Superior temporal gyrus (tissue), 1 donor: ENCODE data around the gene GRB10.
"Not testable (repeated sequence)": the region's sequence is repeated elsewhere in the genome, so short reads cannot be mapped to it uniquely, and the experiment has no call there.

Experiments
- DNase-seq: peaks from one replicate; pipeline ENCODE4 v3.0.0-alpha.2; 2016; ENCODE audit errors: extremely low spot score

GRB10 gene

DNA sequence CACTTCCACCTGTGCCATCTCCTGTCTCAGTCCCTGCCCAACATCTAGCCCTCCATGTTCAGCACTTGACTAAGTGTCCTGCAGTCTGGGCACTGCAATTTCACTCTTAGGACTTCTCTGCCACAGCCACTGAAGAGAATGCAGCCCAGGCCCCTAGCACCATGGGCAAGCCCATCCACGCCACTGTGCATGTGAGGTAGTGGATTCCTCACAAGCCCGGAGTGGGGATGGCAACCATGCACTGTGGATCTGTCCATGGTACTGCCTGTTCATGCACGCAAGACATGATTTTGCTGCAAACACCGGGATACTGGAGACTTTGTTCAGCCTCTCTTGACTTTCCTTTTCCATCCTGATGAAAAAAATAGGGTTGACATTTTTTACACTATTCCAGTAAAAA, 229.8 kb downstream of the GRB10 start:
- DNase-seq = no peak

DNA sequence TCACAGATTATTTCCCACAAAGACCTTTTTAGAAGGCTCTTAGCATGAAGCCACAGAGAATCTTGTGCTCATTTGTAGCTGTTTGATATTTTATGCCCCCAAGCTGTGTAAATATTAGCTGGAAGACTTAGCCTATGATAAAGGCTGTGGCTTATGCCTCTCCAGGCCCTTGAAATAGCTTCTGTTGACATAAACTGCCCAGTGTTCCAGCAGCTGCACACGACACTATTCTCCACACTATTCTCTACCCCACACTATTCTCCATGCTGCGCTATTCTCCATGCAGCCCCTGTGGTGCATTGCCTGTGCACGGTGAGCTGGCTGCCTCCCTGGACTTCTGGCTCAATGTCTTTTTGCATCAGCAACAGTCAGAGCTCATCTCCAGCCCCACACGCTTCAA, 230.6 kb downstream of the GRB10 start:
- no peak for DNase-seq

DNA sequence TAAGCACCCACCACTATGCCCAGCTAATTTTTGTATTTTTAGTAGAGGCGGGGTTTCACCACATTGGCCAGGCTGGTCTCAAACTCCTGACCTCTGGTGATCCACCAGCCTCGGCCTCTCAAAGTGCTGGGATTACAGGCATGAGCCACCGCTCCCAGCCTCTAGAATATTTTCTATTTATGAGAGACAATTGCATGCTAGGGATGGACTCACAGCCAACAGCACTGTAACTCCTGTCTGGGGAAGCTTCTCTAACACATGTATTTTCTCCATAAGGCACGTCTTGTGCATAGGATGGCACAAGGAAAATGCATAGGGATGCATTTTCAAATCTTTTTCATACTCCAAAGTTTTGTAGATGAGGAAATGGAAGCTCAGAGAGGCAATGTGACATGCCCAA, 237.1 kb downstream of the GRB10 start:
- not testable (repeated sequence) for DNase-seq

DNA sequence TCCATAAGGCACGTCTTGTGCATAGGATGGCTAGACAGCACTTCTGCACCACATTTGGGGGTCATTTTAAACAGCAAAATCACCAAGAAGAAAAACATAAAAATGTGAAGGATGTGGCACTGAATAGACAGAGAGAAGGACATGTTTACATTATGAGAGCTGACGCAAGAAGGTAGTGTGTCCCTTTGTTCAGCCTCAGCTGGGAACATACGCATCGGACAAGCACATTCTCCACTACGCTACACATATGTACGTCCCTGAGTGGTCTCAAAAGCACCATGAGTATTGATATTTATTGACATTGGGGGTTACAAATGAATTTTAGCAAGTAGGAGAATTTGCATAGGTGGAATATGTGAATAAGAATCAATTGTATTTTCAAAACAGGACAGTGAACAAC, 237.7 kb downstream of the GRB10 start:
- DNase-seq = no peak

DNA sequence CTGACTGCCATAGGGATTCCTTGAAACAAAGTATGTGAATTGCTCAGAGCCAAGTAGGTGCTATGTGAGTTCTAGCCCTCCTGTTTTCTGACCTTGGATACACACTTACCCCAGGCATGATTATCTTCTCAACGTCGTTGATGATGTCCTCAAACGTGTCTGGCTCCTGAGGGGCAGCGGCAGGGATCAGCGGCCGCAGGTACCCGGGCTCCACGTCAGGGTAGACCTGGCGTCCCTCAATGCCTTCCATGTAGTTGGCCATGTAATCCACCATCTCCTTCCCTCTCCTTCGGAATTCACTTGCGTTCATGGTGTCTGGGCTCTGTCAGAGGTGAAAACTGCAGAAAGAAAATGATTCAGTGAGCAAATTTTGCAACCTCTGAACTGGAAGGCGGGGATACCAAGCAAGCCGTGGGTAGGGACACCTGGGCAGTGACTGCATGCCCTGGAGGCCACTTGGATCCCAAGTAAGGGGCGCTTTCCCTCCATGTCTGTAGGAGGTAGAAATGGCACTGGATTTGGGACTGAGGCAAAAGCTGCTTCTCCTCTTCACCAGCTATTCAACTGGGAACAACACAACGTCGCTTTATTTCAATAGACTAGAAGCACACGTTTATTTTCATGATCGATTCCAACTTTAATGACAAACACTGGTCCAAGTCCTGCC, 238.8 kb downstream of the GRB10 start:
- no peak for DNase-seq

DNA sequence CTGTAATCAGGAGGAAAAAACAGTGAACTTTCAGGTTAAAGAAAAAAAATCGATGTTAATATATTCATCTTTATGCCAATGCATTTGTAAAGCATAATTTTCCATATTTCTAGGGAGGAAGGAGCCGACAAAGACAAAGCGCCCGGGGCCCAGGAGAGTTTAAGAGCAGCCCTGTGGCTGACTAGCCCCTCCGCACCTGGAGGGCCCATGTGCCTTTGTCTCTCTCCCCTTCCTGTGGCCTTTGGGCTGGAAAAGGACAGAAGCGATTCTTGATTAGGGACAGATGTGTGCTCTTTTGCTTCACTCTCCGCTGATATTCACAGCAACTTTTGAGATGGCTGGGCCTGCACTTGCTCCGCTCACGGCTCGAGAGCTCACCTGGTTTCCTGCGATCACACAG, 240.6 kb downstream of the GRB10 start:
- no peak for DNase-seq

DNA sequence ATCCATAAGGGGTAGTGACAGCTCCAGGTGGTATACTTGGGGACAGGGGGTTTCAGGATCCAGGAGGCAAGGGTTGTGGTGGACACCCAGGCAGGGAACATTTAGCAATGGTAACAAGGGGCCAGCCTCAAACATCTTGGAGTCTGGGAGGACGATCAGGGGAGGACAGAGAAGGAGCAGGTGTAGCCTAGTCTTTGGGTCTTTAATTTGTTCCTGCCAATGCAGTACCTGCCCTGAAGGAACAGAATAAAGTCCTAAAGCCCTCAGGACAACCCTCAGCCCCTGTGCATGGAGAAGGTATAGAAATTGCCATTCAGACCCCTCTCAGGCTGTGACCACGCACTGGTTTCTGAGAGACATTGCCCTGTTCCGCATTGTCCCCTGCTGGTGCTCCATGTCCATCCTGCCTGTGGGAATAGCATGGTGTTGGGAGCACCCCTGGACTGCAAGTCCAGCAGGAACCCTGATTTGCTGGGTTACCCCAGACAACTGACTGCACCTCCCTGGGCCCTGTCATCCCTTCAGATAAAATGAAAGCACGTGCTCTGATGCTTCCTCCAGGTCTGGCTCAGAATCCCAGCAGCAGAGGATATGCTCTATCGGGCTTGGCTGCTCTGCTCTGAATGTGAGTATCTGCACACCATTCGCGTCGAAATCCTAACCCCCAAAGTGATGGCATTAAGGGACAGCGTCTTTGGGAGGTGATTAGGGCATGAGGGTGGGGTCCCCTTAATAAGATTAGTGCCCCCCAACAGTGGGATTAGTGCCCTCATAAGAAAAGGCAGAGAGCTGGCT, 241.7 kb downstream of the GRB10 start:
- no peak for DNase-seq
